HG02884 (cell line): ENCODE measurements around the gene TSSK3.
"Not testable (repeated sequence)": the region's sequence is repeated elsewhere in the genome, so short reads cannot be mapped to it uniquely, and the experiment has no call there.

Experiments used
- ATAC-seq: cut with Tn5 transposase; IDR thresholded peaks from one replicate; pipeline ENCODE4 v1.9.1; 2021; ENCODE audit warnings: mild to moderate bottlenecking, moderate library complexity; ENCODE audit not compliant: unreplicated experiment

Gene TSSK3

GRCh38 chr1:32394890-32395432 lies 32.6 kb downstream of the TSSK3 start:
- ATAC-seq: no peak

- ATAC-seq: not testable (repeated sequence)
Measured at GRCh38 chr1:32396524-32396923, 34.2 kb downstream of the TSSK3 start.

- no peak for ATAC-seq
Measured at GRCh38 chr1:32398401-32398800, 36.1 kb downstream of the TSSK3 start.

DNA sequence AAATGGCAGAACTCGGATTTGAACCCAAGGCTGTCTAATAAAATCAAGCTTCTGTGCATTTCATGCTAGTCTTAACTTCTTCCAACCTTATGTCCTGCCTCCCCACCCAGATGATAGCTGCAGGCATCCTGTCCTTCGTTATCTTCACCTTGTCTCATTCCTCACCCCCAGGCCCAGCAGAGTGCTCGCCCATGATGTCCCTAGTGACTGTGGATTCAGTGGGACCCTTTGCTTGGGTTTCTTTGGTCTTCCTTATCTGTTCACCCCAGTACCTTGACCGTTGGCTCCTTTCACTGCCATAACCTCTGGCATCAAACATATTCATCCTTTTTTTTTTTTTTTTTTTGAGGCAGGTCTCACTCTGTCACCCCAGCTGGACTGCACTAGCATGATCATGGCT lies 37.5 kb downstream of the TSSK3 start:
- ATAC-seq: no peak

DNA sequence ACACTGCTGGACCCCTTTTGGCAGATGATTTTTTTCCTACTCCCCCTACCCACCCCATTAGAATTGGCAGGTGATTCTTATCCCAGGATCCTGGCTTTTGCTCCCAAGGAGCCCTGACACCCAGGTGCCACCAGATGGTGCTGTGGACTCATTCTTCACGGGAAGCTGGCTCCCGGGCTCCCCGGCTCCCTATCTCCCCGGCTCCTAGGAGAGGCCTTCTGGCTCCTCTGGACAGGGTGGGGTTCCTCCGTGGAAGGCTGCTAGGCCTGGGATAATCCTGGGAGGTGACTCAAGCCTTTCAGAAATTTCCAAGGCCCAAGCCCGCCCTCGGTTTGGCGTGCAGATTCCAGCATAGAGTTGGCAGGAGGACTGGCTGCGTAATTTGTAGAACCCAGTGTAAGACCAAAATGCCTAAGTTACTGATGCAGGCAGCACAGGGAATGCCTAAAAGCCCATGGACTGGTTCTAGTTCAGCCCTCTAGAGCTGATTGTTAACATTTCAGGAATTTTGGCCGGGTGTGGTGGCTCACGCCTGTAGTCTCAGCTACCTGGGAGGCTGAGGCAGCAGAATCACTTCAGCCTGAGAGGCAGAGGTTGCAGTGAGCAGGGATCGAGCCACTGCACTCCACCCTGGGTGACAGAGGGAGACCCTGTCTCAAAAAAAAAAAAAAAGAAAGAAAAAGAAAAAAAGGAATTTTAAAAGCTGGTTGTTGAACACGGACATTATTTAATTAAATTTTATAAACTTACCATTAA lies 38.7 kb downstream of the TSSK3 start:
- ATAC-seq: no peak

DNA sequence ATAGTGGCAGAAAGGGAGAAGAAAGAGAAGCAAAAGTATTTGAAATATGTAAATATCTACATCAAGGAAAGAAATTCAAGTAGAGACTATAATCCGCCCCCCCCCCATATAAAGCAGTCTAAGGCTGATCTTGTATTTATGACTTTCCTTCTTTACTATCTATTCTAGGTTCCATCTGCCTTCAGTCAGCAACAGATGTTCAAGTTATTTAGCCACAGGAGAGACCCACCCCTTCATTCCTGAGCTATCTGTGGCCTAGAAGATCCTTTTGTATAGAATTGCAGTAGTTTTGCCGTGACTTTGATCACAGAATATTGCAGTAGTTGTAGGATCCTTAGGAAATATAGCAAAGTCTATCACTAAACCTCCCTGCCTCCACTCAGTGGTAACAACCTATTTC lies 42.6 kb downstream of the TSSK3 start:
- ATAC-seq: no peak

GRCh38 chr1:32405672-32406467 lies 43.5 kb downstream of the TSSK3 start:
- ATAC-seq: no peak

GRCh38 chr1:32406629-32407111 lies 44.3 kb downstream of the TSSK3 start:
- ATAC-seq: no peak

- no peak for ATAC-seq
Measured at GRCh38 chr1:32411261-32411660, 48.9 kb downstream of the TSSK3 start.

DNA sequence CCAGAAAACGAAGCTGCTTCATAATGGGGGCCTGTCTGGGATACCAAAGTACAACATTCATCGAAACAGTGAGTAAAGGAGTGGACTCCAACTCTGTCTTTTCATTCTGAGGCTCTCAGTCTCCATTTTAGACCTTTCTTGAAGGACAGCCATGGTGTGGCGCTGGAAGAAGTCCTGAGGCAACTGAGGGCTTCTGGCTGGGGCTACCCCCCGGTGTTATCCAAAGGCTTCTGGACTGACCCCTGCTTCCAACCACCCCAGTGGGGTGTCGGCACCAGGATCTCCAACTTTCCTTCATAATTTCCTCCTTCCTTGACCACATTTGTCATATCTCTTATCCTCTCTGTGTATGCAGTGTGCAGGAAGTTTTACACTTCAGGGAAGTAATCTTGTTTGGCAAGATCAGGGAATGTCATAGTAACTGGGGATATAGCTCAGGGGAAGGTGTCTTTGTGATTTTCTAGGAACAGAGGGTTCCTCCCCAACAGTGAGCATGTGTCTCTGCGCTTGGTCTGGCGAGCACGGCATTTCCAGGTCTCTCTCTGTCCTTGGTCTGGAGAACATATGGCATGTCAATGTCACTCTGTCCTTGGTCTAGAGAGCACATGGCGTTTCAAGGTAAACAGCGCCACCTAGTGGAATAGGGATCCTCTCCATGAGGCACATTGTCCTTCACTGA lies 51.3 kb downstream of the TSSK3 start:
- ATAC-seq: no peak
